PFSK-1 (cell line): ENCODE measurements around the gene BTBD9.

Experiments
- FOXP2 ChIP-seq: optimal IDR thresholded peaks from 2 replicates; pipeline ENCODE3; 2011; ENCODE audit warnings: borderline replicate concordance, control low read depth, inconsistent platforms; ENCODE audit not compliant: insufficient read depth; ENCODE audit errors: extremely low read length, extremely low read depth
- POLR2AphosphoS5 ChIP-seq: IDR thresholded peaks from 2 replicates; pipeline ENCODE4 v1.6.1; 2012; ENCODE audit warnings: low read depth, mild to moderate bottlenecking, control low read depth, low read length, moderate library complexity
- REST ChIP-seq, 2 experiments: IDR thresholded peaks; 2 replicates each; pipeline versions ENCODE4 v1.6.1 to v1.8.0; 2011 to 2012; ENCODE audit warnings: low read depth in 2 of 2, low read length in 2 of 2, control low read depth in 1 of 2, inconsistent platforms in 1 of 2, mild to moderate bottlenecking in 1 of 2, moderate library complexity in 1 of 2; ENCODE audit not compliant: insufficient read depth in 1 of 2
- SIN3A ChIP-seq: IDR thresholded peaks from 2 replicates; pipeline ENCODE4 v1.6.1; 2012; ENCODE audit warnings: mild to moderate bottlenecking, low read length, moderate library complexity, borderline replicate concordance; ENCODE audit not compliant: insufficient read depth

GRCh38 chr6:38514399-38514798, 125.3 kb downstream of the BTBD9 start:
- TF ChIP-seq REST (IDR thresholded peaks at IDR 0.05; ENCODE audit: insufficient read depth in 1 of 2, low read depth in 2 of 2, low read length in 2 of 2) (no peak), POLR2AphosphoS5 (no peak), SIN3A (no peak), FOXP2 (no peak)
